Inflammatory macrophage treated with lipopolysaccharide for 1 hour (primary cell): ENCODE results near the gene SLIT3.
A peak's percentile ranks its signal among the peaks of the same experiment; 100 is the strongest.

Source experiments
- DNase-seq, 2 donors: peaks; one replicate each; pipeline ENCODE4 v3.0.0-alpha.2; 2020 to 2022

The SLIT3 gene

DNA sequence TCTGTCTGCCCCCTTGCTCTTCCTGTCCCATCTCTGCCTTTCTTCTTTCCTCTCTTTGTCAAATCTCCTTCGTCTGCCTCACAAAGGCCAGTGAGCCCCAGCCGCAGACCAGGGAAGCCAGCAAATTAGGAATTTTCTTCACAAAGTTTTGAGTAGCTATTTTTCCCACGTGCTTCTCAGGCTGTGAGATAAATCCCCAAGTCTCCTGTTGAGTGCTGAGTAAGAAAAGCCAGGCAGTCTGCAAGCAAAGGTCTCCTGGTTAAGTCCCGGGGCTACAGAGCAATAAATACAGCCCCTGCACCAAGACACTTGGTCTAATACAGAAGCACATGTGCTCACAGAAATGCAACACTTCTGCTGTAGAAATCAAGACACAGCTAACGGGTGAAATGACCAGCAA lies 284.9 kb downstream of the SLIT3 start:
- DNase-seq: no peak

GRCh38 chr5:169013846-169014245 lies 287.1 kb downstream of the SLIT3 start:
- DNase-seq: no peak

- no peak for DNase-seq
Observed at GRCh38 chr5:169013208-169013728, 287.7 kb downstream of the SLIT3 start.

DNA sequence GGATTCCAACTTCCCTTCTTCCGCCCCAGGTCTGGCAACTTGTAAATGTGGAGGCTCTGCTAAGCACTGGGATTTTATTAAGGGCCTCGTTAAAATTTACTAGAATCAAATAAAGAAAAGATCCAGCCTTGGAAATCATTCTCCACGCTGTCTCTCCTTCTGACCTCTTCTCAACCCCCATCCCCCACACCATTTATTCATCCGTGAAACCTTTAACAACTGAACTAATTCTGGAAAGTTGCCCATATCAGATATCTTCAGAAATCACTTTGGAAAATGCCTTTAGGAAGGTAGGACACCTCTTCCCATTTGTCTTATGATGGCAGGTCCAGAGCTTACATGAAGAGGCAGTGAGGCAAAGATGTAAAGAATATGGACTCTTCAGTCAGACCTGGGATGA lies 288.5 kb downstream of the SLIT3 start:
- DNase-seq: no peak

- DNase-seq: no peak
Observed at GRCh38 chr5:169011451-169011850, 289.5 kb downstream of the SLIT3 start.

GRCh38 chr5:169011009-169011408 lies 289.9 kb downstream of the SLIT3 start:
- DNase-seq: no peak

- DNase-seq: no peak
Observed at GRCh38 chr5:169009123-169009522, 291.8 kb downstream of the SLIT3 start.

GRCh38 chr5:169006842-169007790 lies 293.8 kb downstream of the SLIT3 start:
- DNase-seq: no peak

DNA sequence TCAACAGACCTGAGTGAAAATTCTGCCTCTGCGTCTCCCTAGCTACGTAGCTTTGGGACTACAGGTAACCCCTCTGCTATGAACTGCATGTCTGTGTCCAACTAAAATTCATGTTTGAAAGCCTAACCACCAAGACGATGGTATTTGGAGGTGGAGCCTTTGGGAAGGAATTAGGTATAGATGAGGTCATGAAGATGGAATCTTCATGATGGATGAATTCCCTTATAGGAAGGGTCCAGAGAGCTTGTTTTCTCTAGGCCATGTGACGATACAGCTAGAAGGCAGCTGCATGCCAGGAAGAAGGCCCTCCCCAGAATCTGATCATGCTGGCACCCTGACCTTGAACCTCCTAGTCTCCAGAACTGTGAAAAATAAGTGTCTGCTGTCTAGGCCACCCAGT lies 296.4 kb downstream of the SLIT3 start:
- DNase-seq: no peak

GRCh38 chr5:169003721-169004541 lies 297.0 kb downstream of the SLIT3 start:
- no peak for DNase-seq

DNA sequence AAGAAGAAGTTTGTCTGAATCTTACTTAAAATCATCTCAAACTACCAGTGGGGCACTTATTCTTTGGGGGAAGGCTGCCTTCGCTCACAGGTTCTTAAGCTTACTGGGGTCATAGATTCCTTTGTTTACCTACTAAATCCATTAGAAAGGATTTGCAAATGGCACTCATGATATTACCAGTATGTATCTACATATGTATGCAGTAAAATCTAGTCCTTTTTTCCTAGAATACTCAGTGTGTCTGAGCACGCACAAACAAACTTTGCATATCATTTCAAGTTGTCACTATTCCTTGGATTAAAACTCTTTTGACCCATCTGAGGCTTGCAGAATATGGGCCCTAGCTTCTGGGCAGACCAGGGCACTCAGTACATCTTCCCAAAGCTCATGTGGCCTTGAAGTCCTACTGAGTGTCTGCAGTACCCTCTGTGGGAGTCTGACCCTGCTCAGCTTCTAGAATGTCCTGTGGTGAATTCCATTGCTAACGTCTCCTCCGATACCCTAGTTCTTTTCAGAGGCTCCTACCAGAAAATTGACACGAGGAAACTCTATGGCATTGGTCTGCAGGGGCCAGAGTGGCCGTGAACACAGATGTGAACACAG lies 297.9 kb downstream of the SLIT3 start:
- no peak for DNase-seq

DNA sequence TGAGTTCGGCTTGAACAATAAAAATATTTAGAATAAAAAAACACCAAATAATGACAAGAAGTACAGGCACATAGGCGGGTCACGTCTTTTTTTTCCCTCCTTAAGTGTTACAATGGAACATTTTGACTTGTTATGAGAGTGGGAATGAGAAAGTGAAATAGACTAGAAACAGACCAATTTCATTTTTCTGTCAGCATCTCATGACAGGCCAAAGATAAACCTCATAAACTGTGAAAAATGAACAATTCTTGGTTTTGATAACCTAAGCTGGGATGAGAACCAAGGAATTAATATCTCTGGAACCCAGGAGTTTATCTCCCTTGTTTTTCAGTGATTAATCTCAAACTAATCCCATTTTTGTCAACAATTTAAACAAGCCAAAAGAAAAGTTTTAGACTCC lies 299.5 kb downstream of the SLIT3 start:
- DNase-seq: no peak

- no peak for DNase-seq
Observed at GRCh38 chr5:168995024-168995423, 305.9 kb downstream of the SLIT3 start.

- no peak for DNase-seq
Observed at GRCh38 chr5:168992687-168993086, 308.3 kb downstream of the SLIT3 start.

DNA sequence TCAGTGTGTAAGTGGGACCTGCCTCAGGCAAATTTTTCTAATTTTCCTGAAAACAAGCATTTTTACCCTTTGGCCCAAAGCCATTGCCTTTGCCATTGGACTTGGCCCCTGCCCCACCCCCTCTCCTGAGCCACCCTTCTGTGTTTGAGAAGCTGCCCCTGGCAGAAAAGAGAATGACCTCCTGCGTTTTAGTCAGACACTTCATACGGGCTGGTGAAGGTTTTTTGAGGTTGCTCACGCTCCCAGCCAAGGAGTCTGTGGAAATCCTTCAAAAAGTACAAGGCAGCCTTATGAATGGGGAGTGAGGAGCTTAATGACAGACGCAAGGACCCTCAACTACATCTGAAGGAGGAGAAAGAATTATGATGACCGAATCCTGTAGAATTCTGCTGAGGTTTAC lies 308.9 kb downstream of the SLIT3 start:
- DNase-seq: no peak

DNA sequence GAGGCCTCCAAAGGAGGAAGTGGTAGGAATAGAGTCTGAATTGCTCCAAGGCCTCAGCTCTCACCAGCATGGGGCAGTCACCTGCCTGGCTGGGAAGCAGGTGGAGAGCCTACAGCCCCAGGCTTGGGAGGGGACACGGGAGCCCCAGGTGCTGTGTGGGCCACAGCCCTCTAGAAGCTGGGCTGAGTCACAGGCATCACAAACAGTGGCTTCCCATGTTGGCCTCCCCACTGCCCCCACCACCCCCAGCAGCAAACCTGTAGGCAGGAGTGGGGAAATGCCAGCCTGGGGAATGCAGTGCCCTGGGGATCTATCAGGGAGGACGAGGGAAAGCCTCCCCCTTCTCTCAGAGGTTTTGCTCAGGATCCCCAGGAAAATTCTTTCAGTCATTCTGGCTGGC lies 309.6 kb downstream of the SLIT3 start:
- no peak for DNase-seq

DNA sequence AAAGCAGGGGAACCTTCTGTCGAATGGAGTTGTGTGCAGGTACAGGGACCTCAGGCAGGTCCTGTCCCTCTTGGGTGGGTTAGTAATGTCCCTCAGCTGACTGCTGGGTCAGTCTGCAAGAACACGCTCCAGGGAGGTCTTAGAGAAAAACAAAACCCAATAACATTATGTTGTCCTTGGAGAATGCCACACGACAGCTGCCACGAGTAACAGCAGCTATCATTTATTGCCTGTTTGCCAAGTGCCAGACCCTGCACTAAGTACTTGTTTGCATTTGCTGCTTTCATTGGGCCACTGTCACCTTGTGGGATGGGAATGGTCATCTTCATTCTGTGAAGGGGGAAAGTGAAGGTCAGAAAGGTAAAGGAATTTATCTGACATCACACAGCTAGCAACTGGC lies 310.3 kb downstream of the SLIT3 start:
- no peak for DNase-seq

DNA sequence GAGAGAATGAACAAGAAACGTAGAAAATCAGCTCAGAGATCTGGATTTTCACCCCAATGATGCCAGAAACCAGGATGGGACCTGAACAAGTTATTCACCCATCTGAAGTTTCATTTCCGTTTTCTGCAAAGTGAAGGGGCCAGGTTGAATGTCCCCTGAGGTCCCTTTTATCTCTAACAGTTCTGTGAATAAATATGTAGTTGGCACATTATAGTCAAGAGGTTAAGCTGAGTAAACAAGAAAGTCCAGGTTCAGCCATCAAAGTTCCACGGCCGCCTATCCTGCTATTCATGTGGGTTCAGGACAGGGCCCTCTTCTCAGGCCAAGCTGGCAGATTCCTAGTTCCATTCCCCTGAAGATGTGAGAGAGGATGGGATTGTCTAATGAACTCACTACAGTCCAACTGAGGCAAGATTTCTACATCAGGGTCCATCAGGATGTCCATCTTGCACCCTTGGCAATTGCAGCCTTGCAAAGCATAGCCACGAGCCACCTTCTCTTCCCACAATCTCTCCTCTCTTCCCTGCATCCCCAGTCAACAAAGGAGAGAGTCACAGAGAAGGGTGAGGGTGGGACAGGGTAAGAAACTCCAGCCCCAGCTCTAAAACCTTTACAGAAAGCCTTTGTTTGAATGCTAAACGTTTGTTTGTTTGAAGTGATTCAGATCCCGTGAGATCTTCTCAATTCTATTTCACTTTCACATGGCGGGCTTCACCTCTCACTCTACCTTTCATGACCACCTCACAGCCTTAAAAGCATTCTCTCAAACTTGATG lies 311.0 kb downstream of the SLIT3 start:
- no peak for DNase-seq

GRCh38 chr5:168988699-168989098 lies 312.2 kb downstream of the SLIT3 start:
- DNase-seq: no peak

- DNase-seq: peak; percentile 23 to 77
Observed at GRCh38 chr5:168987543-168988300, 313.2 kb downstream of the SLIT3 start.

- DNase-seq: no peak
Observed at GRCh38 chr5:168985454-168985853, 315.5 kb downstream of the SLIT3 start.
